Urinary bladder (tissue), 4 donors: ENCODE data around the gene SNX2. TPM values are rescaled to one million over a fixed set of nuclear protein-coding genes. Genes with fewer than 3 reads are reported as not detected.
"Not testable (repeated sequence)": the region's sequence is repeated elsewhere in the genome, so short reads cannot be mapped to it uniquely, and the experiment has no call there.

Source experiments
- DNase-seq: peaks from one replicate; pipeline ENCODE4 v3.0.0-alpha.2; 2015; ENCODE audit errors: extremely low spot score
- H3K27ac ChIP-seq: one replicate; pipeline ENCODE4 v1.5.1; 2013; ENCODE audit warnings: low read depth, mild to moderate bottlenecking, moderate library complexity
- H3K36me3 ChIP-seq: one replicate; pipeline ENCODE4 v1.6.1; 2013; ENCODE audit warnings: mild to moderate bottlenecking, moderate library complexity; ENCODE audit not compliant: insufficient read depth
- H3K4me1 ChIP-seq: one replicate; pipeline ENCODE4 v1.6.1; 2013; ENCODE audit warnings: mild to moderate bottlenecking, moderate library complexity; ENCODE audit not compliant: insufficient read depth
- H3K4me3 ChIP-seq: one replicate; pipeline ENCODE4 v1.5.1; 2013; ENCODE audit warnings: low read depth, low read length
- WGBS: extraction: QIAGEN DNeasy Blood & Tissue Kit; methylation state at CpG from one replicate; pipeline ENCODE4 v1.1.7; 2013; 5-methylcytosine and 5-hydroxymethylcytosine counted together
- polyA plus RNA-seq: library from polyadenylated mRNA; stranded (reverse); fragments of 200-250 nt; gene quantifications from one replicate; pipeline ENCODE4 v1.2.3, GENCODE V29; 2013
- total RNA-seq: library from RNA; depleted of rRNA; stranded (reverse); fragments of >200 nt; gene quantifications from one replicate; pipeline ENCODE4 v1.2.3, GENCODE V29; 2014
- donor health status: healthy with polysubstance abuse.
- donor health status: healthy.

SNX2 gene
- total and polyA plus RNA-seq, 2 donors = 62.7 to 124 TPM

DNA sequence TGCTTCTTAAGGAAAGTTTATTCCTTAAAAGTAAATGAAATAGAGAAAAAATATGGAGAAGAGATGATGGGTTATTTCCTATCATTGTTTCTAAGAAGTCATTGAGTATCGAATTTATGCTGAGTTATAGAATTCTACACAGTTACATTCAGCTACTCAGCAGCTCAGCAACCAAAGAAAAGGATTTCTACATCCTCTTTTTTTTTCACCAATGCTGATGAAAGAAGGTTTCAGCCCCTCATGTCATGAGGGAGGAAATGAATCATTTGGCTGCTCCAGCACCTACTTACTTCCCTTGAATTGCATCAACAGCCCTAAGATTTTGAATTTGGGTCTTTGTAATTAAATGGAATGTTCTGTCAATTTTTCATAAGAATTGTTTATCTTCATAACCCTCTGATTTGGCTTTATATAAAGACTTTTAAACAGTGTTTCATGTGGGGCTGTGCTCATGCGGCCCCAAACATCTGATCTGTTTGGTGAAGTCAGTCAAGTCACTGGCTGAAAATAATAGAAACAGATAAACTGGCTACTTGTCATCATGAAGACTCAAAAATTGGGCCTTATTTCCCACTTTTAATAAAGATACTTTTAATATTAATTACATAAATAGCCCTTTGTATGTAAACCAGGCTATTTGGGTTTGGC, 18.5 kb upstream of the SNX2 start:
- Histone ChIP-seq H3K36me3 (no peaks in the 10 kb centered on the region), H3K4me3 (no peak overlapping the region), H3K27ac (no peak overlapping the region), H3K4me1 (no peaks in the 10 kb centered on the region)
- DNase-seq = no peak
- 76% methylated on average over 2 of the region's 2 CpGs for WGBS

- H3K4me3 ChIP-seq = no peak overlapping the region
- DNase-seq = no peak
- no peaks in the 10 kb centered on the region for H3K36me3 ChIP-seq
- no peak overlapping the region for H3K27ac ChIP-seq
- no peaks in the 10 kb centered on the region for H3K4me1 ChIP-seq
- WGBS = 93% methylated on average over 4 of the region's 4 CpGs
Measured at GRCh38 chr5:122757285-122757684, 17.6 kb upstream of the SNX2 start.

GRCh38 chr5:122759241-122760070, 15.4 kb upstream of the SNX2 start:
- no peaks in the 10 kb centered on the region for H3K36me3 ChIP-seq
- no peaks in the 10 kb centered on the region for H3K4me1 ChIP-seq
- no peak overlapping the region for H3K4me3 ChIP-seq
- no peak for DNase-seq
- H3K27ac ChIP-seq = no peak overlapping the region
- WGBS = 70% methylated on average over 9 of the region's 9 CpGs

DNA sequence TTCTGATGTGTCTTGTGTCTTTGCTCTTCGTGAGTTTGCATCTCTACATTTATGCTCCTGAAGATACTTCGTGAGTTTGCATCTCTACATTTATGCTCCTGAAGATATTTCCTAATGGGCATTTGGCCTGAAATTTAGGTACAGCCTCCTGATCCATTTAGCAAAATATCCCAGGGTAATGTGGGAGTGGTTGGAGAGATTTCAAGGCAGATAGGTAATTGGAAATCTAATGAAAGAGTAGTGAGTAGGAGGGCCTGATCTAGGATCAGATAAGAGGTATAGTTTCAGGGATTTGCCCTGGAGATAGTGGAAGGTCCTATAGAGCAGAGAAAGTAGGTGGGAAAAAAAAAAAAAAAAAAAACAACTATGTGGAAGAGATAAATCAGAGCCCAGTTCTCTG, 14.6 kb upstream of the SNX2 start:
- DNase-seq = no peak

DNA sequence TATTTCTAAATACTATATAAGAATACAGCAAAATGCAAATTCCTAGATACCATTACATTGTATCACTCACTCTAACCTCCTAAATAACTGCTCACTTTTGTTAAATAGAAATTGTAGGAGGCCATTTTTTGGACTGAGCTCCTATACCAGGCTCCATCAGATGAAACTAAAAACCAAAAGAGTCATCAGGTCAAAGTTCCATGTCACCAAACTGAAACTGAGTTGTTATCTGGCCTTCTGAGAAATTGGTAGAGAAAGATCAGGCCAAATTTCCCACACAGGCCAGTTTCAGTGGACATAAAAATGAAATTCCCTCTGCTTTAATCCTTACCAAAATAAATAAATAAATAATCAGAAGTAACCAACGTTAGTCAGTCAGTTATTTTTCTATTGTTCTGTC, 13.8 kb upstream of the SNX2 start:
- no peak overlapping the region for H3K27ac ChIP-seq
- no peak overlapping the region for H3K4me3 ChIP-seq
- 38% methylated on average over 1 of the region's 1 CpG for WGBS
- H3K36me3 ChIP-seq = no peaks in the 10 kb centered on the region
- H3K4me1 ChIP-seq = no peaks in the 10 kb centered on the region
- DNase-seq = no peak

More for the DNA sequence above, 14.6 kb upstream of the SNX2 start:
- H3K36me3 ChIP-seq = no peaks in the 10 kb centered on the region
- H3K27ac ChIP-seq = no peak overlapping the region
- 88% methylated on average over 2 of the region's 2 CpGs for WGBS
- H3K4me1 ChIP-seq = no peaks in the 10 kb centered on the region
- H3K4me3 ChIP-seq = no peak overlapping the region

DNA sequence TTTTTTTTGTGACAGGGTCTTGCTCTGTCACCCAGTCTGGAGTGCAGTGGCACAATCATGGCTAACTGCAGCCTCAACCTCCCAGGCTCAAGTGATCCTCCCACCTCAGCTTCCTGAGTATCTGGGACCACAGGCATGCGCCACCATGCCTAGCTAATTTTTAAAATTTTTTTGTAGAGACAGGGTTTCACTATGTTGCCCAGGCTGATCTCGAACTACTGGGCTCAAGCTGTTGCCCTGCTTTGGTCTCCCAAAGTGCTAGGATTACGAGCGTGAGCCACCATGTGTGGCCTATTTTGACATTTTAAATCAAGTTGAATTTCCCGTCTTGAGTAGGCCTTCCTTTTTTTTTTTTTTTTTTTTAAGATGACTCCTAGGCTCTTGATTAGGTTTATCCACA, 13.0 kb upstream of the SNX2 start:
- WGBS = 94% methylated on average over 5 of the region's 5 CpGs

DNA sequence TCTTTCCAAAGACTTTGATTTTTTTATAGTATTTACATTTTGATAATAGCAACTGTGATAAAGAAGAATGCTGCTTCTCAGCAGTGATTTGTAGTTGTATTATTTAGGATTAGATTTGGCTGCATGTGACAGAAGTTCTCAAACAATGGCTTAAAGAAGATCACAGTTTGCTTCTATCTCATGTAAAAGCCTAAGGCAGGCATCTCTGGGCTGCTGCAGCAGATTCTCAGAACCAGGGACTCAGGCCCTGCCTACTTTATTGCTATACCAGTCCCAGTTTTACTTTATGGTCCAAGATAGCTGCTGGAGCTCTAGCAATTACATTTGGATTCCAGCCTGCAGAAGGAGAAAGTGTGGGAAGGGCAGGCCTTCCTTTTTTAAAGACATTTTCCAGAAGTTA, 8.8 kb upstream of the SNX2 start:
- no peaks in the 10 kb centered on the region for H3K36me3 ChIP-seq
- H3K4me3 ChIP-seq = no peak overlapping the region
- no peak for DNase-seq
- no peaks in the 10 kb centered on the region for H3K4me1 ChIP-seq
- no peak overlapping the region for H3K27ac ChIP-seq

More for the DNA sequence above, 13.0 kb upstream of the SNX2 start:
- not testable (repeated sequence) for H3K4me3 ChIP-seq, H3K4me1 ChIP-seq, H3K36me3 ChIP-seq, DNase-seq, H3K27ac ChIP-seq

DNA sequence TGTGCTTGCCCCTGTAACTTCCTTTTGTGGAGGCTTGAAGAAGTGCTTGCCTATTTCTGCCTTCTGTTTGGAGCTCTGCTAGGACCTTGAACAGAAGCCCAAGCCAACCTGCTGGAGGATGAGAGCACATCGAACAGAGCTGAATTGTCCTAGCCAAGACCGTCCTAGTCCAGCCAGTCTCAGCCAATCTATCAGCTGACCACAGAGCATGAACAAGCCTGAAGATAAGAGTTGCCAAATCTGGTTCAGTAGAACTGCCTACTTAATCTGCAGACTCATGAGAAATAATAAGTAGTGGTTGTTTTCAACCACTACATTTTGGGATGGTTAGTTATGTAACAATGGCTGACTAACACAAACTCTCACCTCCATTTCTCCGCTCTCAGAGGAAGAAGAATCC, 4.4 kb upstream of the SNX2 start:
- H3K4me1 ChIP-seq = no peaks in the 10 kb centered on the region
- no peak overlapping the region for H3K4me3 ChIP-seq
- WGBS = 70% methylated on average over 3 of the region's 3 CpGs
- no peak overlapping the region for H3K27ac ChIP-seq
- H3K36me3 ChIP-seq = no peaks in the 10 kb centered on the region
- no peak for DNase-seq

DNA sequence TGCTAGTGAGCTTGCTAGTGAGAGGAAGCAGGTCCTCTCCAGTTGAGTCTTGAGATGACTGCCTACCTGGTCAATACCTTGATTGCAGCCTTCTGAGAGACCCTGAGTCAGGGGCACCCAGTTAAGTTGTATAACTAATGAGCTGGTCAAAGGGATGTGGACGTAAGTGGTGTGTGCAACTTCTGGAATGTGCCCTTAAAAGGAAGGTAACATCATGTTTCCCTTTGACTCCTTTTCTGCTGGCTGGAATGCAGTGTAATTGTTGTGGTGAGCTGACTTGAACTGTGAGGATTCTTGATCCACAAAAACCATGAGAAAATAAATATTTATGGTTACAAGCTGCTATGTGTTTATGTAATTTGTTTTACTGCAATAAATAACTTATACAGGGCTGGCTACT, 2.4 kb upstream of the SNX2 start:
- no peak overlapping the region for H3K4me3 ChIP-seq
- DNase-seq = no peak
- no peaks in the 10 kb centered on the region for H3K4me1 ChIP-seq
- no peak overlapping the region for H3K27ac ChIP-seq
- WGBS = 38% methylated on average over 1 of the region's 1 CpG
- H3K36me3 ChIP-seq = no peaks in the 10 kb centered on the region

GRCh38 chr5:122773619-122774018, 1.3 kb upstream of the SNX2 start:
- Histone ChIP-seq H3K27ac (no peak overlapping the region), H3K36me3 (no peaks in the 10 kb centered on the region)
- 76% methylated on average over 3 of the region's 3 CpGs for WGBS

GRCh38 chr5:122774519-122774860, 390 bp upstream of the SNX2 start:
- H3K4me1 ChIP-seq = no peaks in the 10 kb centered on the region
- no peak for DNase-seq
- no peaks in the 10 kb centered on the region for H3K36me3 ChIP-seq
- 33% methylated on average over 8 of the region's 8 CpGs for WGBS
- H3K27ac ChIP-seq = no peak overlapping the region
- peak overlapping the region; percentile 88 for H3K4me3 ChIP-seq

More at GRCh38 chr5:122773619-122774018, 1.3 kb upstream of the SNX2 start:
- Histone ChIP-seq H3K4me1 (no peaks in the 10 kb centered on the region), H3K4me3 (no peak overlapping the region)
- no peak for DNase-seq

- no peak for DNase-seq
- H3K36me3 ChIP-seq = no peaks in the 10 kb centered on the region
- peak overlapping the region; percentile 19 for H3K27ac ChIP-seq
- WGBS = 8% methylated on average over 14 of the region's 14 CpGs
- H3K4me1 ChIP-seq = no peaks in the 10 kb centered on the region
- peak overlapping the region; percentile 88 for H3K4me3 ChIP-seq
Measured at GRCh38 chr5:122775550-122776542, 966 bp downstream of the SNX2 start.

- 96% methylated on average over 4 of the region's 4 CpGs for WGBS
- Histone ChIP-seq H3K27ac (no peak overlapping the region), H3K36me3 (no peaks in the 10 kb centered on the region), H3K4me1 (no peaks in the 10 kb centered on the region), H3K4me3 (no peak overlapping the region)
- no peak for DNase-seq
Measured at GRCh38 chr5:122778157-122778556, 3.3 kb downstream of the SNX2 start.
